Occipital lobe (tissue), 2 donors: ENCODE measurements around the gene SIRT3. TPM values are rescaled to one million over a fixed set of nuclear protein-coding genes. Genes with fewer than 3 reads are reported as not detected.

Experiments
- DNase-seq: peaks from one replicate; lab custom pipeline; 2025; lab: John Stamatoyannopoulos, UW
- total RNA-seq: library from RNA; depleted of rRNA; stranded (reverse); fragments of >200 nt; gene quantifications from one replicate; pipeline ENCODE4 v1.2.3, GENCODE V29; 2014

The SIRT3 gene
- total RNA-seq, result 11.1 TPM

DNA sequence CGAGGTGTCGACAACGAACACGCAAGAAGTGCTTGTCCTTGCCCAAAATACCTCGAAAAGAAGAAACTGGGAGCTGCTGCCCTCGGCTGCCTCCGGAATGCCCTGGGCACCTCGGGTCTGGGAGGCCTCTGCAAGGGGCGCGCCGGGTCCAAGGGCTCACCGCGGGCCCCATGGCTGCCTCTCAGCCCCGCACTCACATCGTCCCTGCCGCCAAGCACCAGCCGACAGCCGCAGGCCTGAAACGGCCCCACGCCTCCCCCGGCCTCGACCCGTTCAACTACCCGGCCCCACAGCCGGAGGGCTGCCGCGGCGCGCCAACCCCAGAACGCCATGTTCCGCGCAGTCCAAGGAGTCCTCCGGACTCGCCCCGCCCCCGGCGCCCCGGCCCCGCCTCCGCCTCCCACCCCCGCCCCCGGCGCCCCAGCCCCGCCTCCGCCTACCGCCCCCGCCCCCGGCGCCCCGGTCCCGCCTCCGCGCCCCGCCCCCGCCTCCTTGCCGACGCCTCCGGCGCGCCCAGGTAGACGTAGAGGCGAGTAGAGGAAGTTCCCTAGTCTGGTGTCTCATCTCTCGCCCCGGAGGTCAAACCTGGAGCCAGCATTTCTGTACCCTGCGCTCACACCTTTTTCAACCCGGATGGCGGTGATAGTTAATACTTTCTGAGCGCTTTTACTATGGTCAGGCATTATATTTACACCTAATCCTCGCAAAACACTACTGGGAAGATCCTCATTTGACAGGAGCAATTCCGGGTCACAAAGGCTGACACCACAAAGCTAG is at the start of gene SIRT3:
SIRT3 (minus strand) TSS at position 346 of the 777 bp plus-strand sequence; CDS start at position 332, 14 bp downstream.
- peak; percentile 77 for DNase-seq

DNA sequence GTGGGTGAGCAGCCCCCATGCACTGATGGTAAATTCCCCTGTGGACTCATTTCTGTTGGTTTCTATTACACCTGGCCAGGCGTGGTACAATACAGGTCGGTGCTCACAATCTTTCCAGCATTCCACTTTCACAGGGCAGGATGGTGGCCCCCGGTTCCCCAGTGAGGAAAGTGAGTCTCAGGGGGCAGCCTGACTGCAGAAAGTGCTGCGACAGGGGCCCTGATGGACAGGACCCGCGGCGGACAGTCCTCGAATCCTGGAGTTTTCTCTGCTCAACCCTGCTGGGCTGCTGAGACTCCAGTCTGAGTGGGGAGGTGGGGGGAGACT is 49.7 kb upstream of the SIRT3 start:
- no peak for DNase-seq

DNA sequence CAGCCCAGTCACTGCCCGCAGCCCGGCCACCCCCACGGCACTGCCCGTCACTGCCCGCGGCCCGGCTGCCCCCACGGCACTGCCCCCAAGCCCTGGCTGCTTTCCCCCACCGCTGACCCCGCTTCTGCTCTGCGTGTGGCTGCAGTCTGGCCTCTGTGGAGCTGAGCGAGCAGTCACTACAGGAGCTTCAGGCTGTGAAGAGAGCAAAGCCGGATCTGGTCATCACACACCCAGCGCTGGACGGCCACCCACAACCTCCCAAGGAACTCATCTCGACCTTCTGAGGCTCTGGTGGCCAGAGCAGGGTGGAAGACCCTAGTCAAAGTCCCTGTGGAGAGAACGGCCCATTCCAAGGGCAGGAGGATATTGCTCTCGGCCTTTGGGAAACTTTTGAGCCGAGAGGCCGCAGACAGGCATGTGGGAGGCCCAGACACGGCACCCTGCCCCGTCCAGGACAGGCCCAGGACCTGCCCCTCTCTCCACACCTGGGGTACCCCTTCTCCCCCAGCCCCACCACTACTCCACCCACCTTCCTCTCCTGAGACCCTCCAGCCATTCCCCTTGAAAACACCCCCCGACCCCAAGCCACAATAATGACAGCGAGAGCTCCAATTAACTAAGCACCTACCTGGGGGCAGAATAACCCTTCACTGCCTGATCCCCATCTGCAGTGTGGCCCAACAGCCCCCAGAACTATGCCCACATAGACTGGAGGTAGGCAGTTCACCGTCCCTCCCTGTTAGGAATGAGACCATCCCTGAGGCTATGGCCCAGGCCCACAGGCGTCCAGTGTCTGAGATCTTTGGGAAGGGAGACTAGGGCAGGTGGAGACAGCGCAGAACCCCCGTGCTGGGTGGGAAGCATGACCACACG is 49.1 kb upstream of the SIRT3 start:
- no peak for DNase-seq

DNA sequence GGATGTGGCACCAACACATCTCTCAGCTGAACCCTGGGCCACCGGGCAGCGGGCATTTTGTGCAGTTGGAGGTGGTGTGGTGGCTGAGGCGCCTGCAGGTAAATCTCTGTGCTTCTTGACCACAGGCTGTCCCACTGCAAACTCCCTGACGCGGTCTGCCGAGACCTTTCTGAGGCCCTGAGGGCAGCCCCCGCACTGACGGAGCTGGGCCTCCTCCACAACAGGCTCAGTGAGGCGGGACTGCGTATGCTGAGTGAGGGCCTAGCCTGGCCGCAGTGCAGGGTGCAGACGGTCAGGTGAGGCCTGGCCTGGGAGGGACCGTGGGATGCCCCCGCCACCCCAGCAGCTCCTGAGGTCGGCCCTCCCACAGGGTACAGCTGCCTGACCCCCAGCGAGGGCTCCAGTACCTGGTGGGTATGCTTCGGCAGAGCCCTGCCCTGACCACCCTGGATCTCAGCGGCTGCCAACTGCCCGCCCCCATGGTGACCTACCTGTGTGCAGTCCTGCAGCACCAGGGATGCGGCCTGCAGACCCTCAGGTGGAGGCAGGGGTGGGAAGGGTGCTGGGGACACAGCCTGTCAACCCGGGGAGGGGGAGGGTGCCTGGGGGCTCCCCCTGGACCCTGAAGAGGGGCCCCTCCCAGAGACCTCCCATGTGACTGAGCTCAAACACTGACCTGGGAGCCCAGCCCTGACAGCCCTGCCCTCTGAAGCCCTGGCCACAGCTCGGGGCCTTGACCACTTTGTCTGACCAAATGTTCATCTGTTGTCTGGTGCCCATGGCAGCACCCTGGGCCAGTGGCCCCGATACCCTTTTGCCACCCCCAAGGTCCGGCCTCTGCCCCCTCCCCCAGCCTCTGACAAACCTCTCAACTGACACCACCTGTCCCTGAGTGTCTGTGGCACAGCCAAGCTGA is 48.2 kb upstream of the SIRT3 start:
- no peak for DNase-seq

DNA sequence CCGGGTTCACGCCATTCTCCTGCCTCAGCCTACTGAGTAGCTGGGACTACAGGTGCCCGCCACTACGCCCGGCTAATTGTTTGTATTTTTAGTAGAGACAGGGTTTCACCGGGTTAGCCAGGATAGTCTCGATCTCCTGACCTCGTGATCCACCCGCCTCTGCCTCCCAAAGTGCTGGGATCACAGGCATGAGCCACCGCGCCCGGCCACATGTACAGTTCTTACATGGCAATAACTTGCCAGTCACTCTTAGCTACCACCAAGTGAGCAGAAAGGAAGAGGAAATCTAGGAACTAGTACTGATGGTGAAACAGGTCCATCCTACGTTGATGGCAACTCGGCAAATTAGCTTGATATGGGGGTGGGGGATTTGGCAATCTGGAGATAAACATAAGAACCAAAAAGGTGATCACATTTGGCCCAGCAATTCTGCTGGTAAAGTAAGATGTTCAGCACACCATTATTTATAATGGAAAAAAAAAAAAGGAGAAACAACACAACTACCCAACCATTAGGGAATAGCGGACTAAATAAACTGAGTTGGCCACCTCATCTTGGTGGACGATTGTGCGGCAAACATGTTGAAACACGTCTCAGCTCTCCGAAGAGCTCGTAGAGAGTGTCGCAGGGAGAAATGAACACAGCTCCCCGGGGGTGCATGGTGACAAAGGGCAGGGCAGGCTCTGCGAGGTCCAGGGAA is 47.4 kb upstream of the SIRT3 start:
- no peak for DNase-seq

DNA sequence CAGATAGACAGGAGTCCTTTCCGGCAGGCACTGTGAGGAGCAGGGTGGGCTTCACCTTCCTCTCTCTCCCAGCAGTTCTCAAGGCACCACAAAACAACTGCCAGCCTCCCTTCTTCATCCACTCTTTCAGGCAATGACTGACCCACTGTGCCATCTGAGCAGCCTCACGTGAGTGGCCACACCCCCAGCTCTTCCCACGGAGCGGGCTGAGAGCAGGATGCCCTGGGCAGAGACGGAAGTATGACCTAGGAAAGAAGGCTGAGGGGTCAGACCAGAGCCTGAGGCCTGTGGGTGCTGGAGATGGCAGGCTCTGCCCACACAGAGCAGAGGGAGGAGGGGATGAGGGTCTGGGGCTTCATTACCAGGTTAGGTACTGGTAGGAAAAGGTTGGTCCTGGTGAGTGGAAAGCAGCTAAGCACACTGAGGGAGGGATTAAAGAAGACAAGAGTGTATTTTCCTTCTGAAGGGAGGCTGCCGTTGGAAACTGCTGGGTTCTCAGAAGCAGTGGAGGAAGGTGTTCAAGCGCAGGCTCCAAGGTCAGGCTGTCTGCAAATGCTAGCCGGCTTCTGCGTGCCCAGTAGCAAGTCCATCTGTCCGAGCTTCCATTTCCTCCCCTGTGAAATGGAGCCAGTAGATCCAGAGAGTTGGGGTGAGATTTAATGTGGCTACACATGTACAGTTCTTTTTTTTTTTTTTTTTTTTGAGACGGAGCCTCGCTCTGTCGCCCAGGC is 46.7 kb upstream of the SIRT3 start:
- no peak for DNase-seq

DNA sequence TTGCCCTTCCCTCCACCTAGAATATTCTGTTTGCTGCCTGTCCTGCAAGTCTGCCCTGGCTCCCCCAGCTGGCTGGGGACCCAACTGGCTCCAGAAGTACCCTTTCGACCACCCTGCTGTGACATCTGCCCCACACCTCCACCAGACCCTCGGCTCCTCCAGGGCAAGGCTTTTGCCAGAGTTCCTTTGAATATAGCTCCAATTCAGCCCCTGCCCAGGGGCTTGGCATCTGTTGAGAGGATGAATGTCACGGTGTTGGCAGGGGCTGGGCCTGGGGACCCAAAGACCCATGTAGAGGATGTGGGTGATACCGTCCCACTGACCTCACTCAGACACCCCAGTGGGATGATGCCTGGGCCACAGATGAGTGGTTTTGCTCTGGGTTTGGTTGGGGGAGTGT is 46.0 kb upstream of the SIRT3 start:
- DNase-seq, result no peak

DNA sequence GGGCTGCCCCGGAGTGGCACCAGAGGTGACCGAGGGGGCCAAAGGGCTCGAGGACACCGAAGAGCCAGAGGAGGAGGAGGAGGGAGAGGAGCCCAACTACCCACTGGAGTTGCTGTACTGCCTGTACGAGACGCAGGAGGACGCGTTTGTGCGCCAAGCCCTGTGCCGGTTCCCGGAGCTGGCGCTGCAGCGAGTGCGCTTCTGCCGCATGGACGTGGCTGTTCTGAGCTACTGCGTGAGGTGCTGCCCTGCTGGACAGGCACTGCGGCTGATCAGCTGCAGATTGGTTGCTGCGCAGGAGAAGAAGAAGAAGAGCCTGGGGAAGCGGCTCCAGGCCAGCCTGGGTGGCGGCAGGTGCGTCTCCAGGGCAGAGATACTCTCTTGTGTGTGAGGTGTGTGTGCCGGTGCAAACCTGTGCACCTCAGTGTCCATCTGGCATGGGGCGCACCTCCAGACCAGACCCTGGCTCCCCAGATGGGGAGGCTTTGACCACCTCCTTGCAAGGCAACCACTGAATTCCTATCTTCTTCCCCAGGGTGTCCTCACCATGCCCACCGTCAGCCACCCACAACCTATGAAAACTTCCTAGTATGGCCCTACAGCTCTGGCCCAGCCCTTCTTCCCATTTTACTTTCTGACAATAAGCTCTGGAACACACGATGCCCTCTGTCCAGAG is 45.5 kb upstream of the SIRT3 start:
- no peak for DNase-seq

DNA sequence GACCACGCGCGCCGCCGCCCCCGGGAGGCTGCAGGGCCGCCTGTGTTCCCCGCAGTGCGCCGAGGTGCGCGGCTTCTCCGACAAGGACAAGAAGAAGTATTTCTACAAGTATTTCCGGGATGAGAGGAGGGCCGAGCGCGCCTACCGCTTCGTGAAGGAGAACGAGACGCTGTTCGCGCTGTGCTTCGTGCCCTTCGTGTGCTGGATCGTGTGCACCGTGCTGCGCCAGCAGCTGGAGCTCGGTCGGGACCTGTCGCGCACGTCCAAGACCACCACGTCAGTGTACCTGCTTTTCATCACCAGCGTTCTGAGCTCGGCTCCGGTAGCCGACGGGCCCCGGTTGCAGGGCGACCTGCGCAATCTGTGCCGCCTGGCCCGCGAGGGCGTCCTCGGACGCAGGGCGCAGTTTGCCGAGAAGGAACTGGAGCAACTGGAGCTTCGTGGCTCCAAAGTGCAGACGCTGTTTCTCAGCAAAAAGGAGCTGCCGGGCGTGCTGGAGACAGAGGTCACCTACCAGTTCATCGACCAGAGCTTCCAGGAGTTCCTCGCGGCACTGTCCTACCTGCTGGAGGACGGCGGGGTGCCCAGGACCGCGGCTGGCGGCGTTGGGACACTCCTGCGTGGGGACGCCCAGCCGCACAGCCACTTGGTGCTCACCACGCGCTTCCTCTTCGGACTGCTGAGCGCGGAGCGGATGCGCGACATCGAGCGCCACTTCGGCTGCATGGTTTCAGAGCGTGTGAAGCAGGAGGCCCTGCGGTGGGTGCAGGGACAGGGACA is 44.8 kb upstream of the SIRT3 start:
- no peak for DNase-seq

DNA sequence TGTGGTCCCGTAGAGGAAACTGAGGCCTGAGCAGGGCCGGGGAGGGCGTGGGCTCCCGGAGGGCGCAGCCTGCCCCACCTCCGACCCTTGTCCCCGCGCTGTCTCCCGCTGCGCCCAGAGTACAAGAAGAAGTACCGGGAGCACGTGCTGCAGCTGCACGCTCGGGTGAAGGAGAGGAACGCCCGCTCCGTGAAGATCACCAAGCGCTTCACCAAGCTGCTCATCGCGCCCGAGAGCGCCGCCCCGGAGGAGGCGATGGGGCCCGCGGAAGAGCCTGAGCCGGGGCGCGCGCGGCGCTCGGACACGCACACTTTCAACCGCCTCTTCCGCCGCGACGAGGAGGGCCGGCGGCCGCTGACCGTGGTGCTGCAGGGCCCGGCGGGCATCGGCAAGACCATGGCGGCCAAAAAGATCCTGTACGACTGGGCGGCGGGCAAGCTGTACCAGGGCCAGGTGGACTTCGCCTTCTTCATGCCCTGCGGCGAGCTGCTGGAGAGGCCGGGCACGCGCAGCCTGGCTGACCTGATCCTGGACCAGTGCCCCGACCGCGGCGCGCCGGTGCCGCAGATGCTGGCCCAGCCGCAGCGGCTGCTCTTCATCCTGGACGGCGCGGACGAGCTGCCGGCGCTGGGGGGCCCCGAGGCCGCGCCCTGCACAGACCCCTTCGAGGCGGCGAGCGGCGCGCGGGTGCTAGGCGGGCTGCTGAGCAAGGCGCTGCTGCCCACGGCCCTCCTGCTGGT is 44.0 kb upstream of the SIRT3 start:
- no peak for DNase-seq

DNA sequence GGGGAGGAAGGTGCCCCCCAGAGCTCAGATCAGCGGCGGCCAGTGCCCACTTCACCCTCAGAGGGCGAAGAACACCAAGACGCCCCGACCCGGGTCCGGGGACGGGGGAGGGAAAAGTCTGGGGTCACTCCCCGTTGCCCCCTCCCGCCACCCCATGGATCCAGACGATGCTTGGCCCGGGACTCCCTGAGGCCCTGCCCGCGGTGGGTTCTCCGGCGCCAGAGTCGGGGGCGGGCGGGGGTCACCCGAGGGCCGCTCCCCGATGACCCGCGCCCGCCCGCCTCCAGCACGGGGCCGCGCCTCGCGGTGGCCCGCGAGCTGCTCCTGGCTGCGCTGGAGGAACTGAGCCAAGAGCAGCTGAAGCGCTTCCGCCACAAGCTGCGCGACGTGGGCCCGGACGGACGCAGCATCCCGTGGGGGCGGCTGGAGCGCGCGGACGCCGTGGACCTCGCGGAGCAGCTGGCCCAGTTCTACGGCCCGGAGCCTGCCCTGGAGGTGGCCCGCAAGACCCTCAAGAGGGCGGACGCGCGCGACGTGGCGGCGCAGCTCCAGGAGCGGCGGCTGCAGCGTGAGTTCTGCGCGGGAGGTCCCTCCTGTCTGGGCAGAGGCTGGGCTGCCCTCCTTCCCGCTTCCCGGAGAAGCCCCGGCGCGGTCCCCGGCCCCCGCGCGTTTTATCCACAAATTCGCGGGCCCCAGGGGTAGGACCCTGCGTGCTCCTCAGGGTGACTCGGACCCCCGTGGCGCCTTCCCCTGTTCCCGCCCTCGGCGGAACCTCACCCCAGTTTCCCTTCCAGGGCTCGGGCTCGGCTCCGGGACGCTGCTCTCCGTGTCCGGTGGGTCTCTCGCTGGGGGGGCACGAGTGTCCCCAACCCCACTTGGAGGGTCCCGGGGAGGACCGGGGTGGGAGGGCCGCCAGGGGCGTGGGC is 43.2 kb upstream of the SIRT3 start:
- no peak for DNase-seq

DNA sequence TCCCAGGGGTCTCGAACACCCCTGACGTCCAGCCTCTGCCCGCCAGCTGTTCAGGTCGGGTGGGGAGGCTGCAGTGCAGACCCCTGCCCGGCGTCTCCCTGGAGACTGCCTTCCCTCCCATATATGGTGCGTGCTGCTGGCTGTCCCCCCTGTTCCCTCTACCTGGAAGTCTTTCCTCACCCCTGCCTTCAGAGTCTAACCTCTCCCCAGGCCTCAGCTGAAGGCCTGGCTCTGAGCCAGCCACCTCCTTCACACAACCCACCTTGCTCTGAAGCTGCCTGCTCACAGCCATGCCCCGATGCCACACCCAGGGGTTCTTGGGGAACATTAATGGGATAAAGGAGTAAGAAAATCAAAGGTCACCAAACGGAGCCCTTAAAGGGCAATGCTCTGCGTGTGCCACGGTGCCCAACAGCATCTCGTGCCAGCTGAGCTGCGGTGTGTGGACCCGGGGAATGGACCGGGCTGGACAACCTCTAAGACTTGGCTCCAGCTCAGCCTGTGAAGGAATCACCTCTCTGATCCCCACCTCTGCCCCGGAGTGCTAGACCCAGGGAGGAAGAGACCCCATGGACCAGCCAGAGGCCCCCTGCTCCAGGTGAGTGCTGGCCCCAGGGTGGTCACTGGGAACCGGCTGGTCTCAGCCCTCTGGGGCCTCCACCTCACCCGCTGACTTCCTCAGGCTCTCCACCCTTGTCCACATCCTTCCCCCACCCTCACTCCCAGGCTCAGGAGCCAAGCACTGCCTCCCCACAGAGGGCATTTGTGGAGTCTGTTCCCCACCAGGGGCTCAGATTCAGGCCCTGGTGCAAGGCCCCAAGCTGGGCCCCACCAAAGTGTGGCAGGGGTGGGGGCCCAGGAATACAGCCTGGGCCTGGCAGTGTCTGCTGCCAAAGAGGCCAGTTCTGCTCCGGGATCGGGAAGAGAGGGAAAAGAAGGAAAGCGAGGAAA is 42.1 kb upstream of the SIRT3 start, which contains the start of gene NLRP6:
NLRP6 (plus strand) TSS at position 407 of the 951 bp plus-strand sequence; CDS start at position 570, 163 bp downstream.
- no peak for DNase-seq

DNA sequence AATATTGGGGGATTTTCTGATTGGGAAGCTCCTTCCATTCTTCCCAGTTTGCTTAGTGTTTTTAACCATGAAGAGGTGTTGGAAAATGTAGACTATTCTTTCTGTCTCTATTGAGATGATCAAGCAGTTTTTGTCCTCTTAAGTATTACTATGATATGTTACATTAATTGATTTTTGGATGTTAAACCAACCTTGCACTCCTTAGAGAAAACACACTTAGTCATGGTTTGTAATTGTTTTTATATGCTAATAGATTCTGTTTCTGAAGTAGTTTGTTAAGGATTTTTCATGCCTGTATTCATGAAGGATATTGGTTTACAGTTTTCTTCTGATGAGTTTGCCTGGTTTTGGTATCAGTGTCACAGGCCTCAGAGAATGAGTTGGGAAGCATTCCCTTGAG is 40.1 kb upstream of the SIRT3 start:
- no peak for DNase-seq

DNA sequence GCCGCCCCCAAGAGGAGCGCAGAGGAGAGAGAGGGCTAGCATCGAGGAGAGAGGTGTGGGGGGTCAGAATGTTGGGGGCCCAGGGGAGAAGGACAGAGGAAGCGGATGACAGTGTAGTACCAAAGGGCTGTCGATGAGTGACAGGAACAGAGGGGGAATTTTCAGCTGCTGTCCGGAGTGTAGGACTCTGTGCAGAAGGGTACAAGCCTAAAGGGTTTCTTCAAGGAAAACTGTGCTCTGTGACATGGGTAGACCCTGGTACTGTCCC is 36.7 kb upstream of the SIRT3 start:
- DNase-seq, result no peak

DNA sequence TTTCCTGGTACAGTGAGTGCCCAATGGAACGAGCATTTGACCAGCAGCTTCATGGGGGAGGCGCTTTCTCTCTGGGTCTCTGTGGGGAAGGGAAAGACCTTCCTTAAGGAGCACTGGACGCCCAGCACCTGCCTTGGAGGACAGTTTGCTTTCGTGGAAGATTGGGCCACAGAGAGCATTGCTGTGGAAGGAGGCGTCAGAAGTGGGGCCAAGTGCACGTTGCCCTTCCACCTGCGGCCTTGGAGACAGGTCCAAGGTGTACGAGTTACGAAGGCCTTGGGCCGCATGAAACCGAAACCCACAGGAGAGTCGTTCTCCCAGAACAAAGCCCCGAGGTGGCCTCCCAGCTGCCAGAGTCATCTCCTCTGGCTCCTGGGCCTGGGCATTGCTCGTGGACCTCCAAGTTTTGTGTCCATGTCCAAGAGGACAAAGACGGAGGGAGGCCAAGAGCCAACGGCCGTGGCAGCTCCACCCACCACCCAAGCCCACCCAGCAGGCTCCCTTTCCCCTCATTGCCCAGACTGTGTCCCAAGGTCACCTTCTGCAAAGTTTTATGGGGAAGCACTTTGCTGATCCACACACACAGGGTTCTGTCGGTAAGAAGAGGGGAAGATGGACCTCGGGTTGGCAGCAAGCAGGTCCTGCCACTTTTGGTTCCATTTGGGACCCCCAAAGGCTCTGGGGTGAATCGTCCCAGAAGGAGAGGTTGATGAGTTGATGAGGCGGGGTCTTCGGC is 36.2 kb upstream of the SIRT3 start:
- no peak for DNase-seq

DNA sequence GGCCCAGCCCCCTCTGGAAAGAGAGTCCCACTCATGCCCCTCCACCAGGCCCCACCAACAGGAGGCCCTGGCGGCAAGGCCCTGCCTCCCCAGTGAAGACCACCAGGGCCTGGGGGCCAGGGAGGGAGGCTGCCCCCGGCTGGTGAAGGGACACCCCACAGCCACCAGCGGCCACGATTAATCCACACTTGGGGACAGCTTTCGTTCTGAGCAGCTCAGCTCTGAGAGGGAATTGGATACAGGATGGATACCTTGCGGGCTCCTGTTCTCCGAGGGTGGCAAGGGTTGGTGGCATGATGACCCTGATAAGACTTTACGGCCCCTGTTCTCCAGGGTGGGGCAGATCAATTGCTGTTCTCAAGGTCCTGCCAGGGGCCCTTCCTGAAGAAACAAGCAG is 35.2 kb upstream of the SIRT3 start:
- DNase-seq, result no peak
